Nephron progenitor cell (in vitro differentiated cells): Measurements from ENCODE around the gene TEX11.
"Not testable (repeated sequence)": the region's sequence is repeated elsewhere in the genome, so short reads cannot be mapped to it uniquely, and the experiment has no call there.

Source experiments
- DNase-seq: peaks from one replicate; pipeline ENCODE4 v3.0.0; 2021
- H3K27ac Mint-ChIP-seq: 2 replicates; pipeline ENCODE4 v1.8.0; 2021; ENCODE audit warnings: mild to moderate bottlenecking, moderate library complexity, mixed read lengths
- H3K27me3 Mint-ChIP-seq: 2 replicates; pipeline ENCODE4 v1.8.0; 2021; ENCODE audit warnings: mild to moderate bottlenecking, low read depth, mixed read lengths; ENCODE audit not compliant: poor library complexity
- H3K36me3 Mint-ChIP-seq: 2 replicates; pipeline ENCODE4 v1.8.0; 2021; ENCODE audit warnings: low read depth, mixed read lengths
- H3K4me1 Mint-ChIP-seq: 2 replicates; pipeline ENCODE4 v1.8.0; 2021; ENCODE audit warnings: mixed read lengths
- H3K4me3 Mint-ChIP-seq: 2 replicates; pipeline ENCODE4 v1.8.0; 2021; ENCODE audit warnings: mild to moderate bottlenecking, moderate library complexity, mixed read lengths
- H3K9me3 Mint-ChIP-seq: 2 replicates; pipeline ENCODE4 v1.8.0; 2021; ENCODE audit warnings: mild to moderate bottlenecking, moderate library complexity, mixed read lengths
- TF ChIP-seq, protein P1 (sequence below): fragments of 200-600 bp; sonication (generic); IDR thresholded peaks from 2 replicates; pipeline ENCODE4 v1.5.0; 2021; ENCODE audit warnings: antibody characterized with exemption

TEX11 gene

DNA sequence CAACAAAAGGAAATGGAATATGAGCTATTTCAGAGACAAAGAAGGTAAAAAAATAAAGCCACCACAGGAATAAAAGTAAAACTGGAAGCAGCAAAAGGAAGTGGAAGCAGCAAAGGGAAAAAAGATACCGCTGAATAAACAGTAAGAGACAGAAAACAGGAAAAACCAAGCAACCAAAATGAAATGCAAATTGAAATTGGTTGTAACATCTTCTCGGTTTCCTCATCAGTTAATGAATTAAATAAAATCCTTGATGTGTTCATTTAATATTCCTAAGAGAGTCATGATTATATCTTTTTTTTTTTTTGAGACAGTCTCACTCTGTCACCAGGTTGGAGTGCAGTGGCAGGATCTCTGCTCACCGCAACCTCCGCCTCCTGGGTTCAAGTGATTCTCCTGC is 331.1 kb downstream of the TEX11 start:
- TF ChIP-seq, protein P1, sequence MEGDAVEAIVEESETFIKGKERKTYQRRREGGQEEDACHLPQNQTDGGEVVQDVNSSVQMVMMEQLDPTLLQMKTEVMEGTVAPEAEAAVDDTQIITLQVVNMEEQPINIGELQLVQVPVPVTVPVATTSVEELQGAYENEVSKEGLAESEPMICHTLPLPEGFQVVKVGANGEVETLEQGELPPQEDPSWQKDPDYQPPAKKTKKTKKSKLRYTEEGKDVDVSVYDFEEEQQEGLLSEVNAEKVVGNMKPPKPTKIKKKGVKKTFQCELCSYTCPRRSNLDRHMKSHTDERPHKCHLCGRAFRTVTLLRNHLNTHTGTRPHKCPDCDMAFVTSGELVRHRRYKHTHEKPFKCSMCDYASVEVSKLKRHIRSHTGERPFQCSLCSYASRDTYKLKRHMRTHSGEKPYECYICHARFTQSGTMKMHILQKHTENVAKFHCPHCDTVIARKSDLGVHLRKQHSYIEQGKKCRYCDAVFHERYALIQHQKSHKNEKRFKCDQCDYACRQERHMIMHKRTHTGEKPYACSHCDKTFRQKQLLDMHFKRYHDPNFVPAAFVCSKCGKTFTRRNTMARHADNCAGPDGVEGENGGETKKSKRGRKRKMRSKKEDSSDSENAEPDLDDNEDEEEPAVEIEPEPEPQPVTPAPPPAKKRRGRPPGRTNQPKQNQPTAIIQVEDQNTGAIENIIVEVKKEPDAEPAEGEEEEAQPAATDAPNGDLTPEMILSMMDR: no peak
- no peaks in the 10 kb centered on the region for H3K4me1 Mint-ChIP-seq
- no peaks in the 10 kb centered on the region for H3K27me3 Mint-ChIP-seq
- H3K4me3 Mint-ChIP-seq: no peak overlapping the region
- H3K36me3 Mint-ChIP-seq: no peaks in the 10 kb centered on the region
- H3K27ac Mint-ChIP-seq: no peak overlapping the region
- no peak for DNase-seq
- H3K9me3 Mint-ChIP-seq: peaks cover 41% of the 10 kb centered on the region

DNA sequence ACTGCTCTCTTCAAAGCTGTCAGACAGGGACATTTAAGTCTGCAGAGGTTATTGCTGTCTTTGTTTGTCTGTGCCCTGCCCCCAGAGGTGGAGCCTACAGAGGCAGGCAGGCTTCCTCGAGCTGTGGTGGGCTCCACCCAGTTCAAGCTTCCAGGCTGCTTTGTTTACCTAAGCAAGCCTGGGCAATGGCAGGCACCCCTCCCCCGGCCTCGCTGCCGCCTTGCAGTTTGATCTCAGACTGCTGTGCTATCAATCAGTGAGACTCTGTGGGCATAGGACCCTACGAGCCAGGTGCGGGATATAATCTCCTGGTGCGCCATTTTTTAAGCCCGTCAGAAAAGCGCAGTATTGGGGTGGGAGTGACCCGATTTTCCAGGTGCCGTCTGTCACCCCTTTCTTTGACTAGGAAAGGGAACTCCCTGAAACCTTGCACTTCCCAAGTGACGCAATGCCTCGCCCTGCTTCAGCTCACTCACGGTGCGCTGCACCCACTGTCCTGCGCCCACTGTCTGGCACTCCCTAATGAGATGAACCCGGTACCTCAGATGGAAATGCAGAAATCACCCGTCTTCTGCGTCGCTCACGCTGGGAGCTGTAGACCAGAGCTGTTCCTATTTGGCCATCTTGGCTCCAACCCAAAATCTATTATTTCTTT is 338.5 kb downstream of the TEX11 start:
- not testable (repeated sequence) for H3K27me3 Mint-ChIP-seq, H3K4me1 Mint-ChIP-seq, H3K27ac Mint-ChIP-seq, H3K36me3 Mint-ChIP-seq, H3K4me3 Mint-ChIP-seq, DNase-seq
- H3K9me3 Mint-ChIP-seq: peaks cover 50% of the 10 kb centered on the region

DNA sequence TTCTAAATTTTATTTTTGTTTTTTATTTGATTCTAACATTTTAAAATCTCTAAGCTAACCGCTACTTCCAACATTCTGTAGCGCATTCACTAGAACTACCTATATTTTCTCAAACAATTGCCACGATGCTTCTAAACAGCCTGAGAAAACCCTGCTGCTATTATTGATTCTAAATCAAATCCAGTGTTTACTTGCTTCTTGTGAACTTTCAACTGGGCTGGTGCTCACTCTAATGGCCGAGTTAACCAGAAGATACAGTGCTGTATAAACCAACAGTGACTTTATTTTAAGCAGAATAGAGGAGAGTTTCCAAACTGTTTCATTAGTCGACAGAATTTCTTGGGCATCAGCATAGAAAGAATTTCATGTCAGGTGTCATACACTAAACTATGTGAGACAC is 353.6 kb downstream of the TEX11 start:
- no peak overlapping the region for H3K27ac Mint-ChIP-seq
- no peaks in the 10 kb centered on the region for H3K27me3 Mint-ChIP-seq
- no peak for DNase-seq
- peaks cover 27% of the 10 kb centered on the region for H3K9me3 Mint-ChIP-seq
- TF ChIP-seq, protein P1: no peak
- no peak overlapping the region for H3K4me3 Mint-ChIP-seq
- no peaks in the 10 kb centered on the region for H3K36me3 Mint-ChIP-seq
- no peaks in the 10 kb centered on the region for H3K4me1 Mint-ChIP-seq

DNA sequence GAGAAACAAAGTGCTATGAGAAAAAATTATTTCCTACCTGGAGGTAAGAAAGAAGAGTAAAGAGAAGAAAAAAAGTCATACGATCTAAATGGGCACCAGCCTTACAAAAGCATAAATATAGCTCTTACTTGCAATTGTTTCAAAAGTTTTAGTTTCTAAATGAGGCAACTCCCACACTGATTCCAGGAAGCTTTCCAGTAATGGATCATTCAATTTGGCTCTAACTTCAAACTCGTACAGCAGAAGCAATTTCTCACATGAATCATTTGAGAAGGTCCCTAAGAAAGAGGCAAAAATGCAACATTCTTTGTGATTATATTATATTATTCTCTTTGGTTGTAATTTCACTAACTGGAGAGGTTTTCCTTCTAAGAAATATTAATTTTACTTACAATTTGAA is 354.0 kb downstream of the TEX11 start:
- TF ChIP-seq, protein P1: no peak
- no peak overlapping the region for H3K27ac Mint-ChIP-seq
- DNase-seq: no peak
- peaks cover 24% of the 10 kb centered on the region for H3K9me3 Mint-ChIP-seq
- H3K4me3 Mint-ChIP-seq: no peak overlapping the region
- no peaks in the 10 kb centered on the region for H3K4me1 Mint-ChIP-seq
- peaks cover 3% of the 10 kb centered on the region for H3K27me3 Mint-ChIP-seq
- no peaks in the 10 kb centered on the region for H3K36me3 Mint-ChIP-seq

DNA sequence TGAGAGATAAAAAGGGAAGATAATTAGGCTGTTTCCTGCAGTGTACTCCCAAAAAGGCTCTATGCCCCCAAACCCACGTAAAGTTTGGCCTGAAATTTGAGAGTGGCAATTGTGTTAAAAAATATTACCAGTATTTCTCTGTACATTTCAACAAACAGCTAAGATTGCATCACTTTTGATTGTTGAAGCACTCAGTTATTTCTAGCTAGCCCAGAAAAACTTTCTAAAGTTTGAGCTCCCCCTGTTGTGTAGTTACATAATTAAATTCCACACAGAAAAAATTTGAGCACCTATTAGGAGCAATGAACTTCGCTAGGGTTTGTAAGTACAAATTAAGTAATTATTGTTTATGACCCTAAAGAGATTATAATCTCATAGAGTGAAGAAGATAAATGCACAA is 354.4 kb downstream of the TEX11 start:
- Mint-ChIP-seq H3K4me3 (no peak overlapping the region), H3K27ac (no peak overlapping the region), H3K9me3 (peaks cover 20% of the 10 kb centered on the region), H3K36me3 (no peaks in the 10 kb centered on the region), H3K4me1 (no peaks in the 10 kb centered on the region), H3K27me3 (peaks cover 5% of the 10 kb centered on the region)
- DNase-seq: no peak
- TF ChIP-seq, protein P1: no peak

DNA sequence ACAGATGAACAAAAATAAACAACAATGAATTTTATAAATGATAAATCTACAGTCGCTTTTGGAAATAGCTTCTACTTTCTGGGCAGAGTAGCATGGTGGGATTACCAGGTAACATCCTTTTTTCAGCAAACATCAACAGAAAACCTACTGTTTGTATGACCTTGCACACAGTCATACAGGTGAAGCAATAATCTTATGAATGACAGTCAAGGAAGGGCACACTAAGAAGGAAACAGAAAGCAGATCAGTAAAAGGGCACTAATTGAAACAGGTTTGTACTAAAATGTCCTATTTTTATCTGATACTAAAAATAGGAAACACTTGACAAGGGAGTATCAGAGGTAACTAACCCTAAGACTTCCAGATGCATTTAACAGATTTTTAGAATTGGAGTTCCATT is 355.0 kb downstream of the TEX11 start:
- no peak overlapping the region for H3K27ac Mint-ChIP-seq
- no peak for DNase-seq
- H3K36me3 Mint-ChIP-seq: no peaks in the 10 kb centered on the region
- TF ChIP-seq, protein P1: no peak
- no peak overlapping the region for H3K4me3 Mint-ChIP-seq
- no peaks in the 10 kb centered on the region for H3K4me1 Mint-ChIP-seq
- H3K27me3 Mint-ChIP-seq: peaks cover 5% of the 10 kb centered on the region
- H3K9me3 Mint-ChIP-seq: peaks cover 18% of the 10 kb centered on the region
